ENCODE measurements around the gene TTPAL. TPM values are rescaled to one million over a fixed set of nuclear protein-coding genes. Genes with fewer than 3 reads are reported as not detected.

TTPAL gene
- total and polyA plus RNA-seq, 7 donors, result 1.2 to 8.4 (median 4.5) TPM

- no peaks in the 10 kb centered on the region for H3K9me3 ChIP-seq
- no peak overlapping the region for H3K27ac ChIP-seq
- TF ChIP-seq CTCF (IDR thresholded peaks at IDR 0.05), result no peak
- intact Hi-C loops (cut with DNase I), result no loop called here
- ATAC-seq, result no peak
- no peaks in the 10 kb centered on the region for H3K4me1 ChIP-seq
- H3K27me3 ChIP-seq (ENCODE audit: insufficient read depth in 3 of 3, low read length in 2 of 3), result no peaks in the 10 kb centered on the region
- H3K4me3 ChIP-seq, result no peak overlapping the region
- DNase-seq, result no peak
- 65 to 77% (median 67%) methylated on average over 6 of the region's 6 CpGs for WGBS, 3 donors
- peaks cover 0 to under 1% of the 10 kb centered on the region in 2 donors for H3K36me3 ChIP-seq (ENCODE audit: insufficient read depth in 1 of 2, low read depth in 1 of 2)
These were observed 14.4 kb upstream of the TTPAL start for GRCh38 chr20:44461142-44461802.

DNA sequence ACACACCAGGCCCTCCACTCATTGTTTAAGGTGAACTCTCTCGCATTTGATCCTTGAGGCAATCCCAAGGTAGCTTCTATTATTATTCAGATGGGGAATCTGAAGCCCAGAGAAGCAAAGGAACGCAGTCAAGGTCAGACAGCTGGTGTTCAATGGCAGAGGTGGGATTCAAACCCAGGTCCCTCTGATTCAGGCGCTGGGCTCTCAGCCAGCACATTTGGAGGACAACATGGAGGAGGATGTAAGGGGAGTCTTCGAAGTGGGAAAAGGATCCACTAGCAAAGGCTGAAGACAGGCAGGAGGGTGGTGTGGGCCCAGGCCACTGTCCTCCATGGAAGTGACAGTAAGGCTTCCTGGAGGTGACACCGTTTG lies 13.9 kb upstream of the TTPAL start:
- DNase-seq (no peak), ATAC-seq (no peak)
- 69 to 76% (median 69%) methylated on average over 5 of the region's 5 CpGs for WGBS, 3 donors
- TF ChIP-seq CTCF (IDR thresholded peaks at IDR 0.05), result no peak
- Histone ChIP-seq H3K36me3 (ENCODE audit: insufficient read depth in 1 of 2, low read depth in 1 of 2) (peaks cover 0 to 5% of the 10 kb centered on the region in 2 donors), H3K4me3 (no peak overlapping the region), H3K9me3 (no peaks in the 10 kb centered on the region), H3K27me3 (ENCODE audit: insufficient read depth in 3 of 3, low read length in 2 of 3) (no peaks in the 10 kb centered on the region), H3K27ac (no peak overlapping the region), H3K4me1 (no peaks in the 10 kb centered on the region)
- intact Hi-C loops (cut with DNase I), result no loop called here

GRCh38 chr20:44463466-44463865 lies 12.2 kb upstream of the TTPAL start:
- no peaks in the 10 kb centered on the region for H3K4me1 ChIP-seq
- no peaks in the 10 kb centered on the region for H3K27me3 ChIP-seq (ENCODE audit: insufficient read depth in 3 of 3, low read length in 2 of 3)
- DNase-seq, result no peak
- no peak overlapping the region for H3K4me3 ChIP-seq
- H3K27ac ChIP-seq, result no peak overlapping the region
- no peak for TF ChIP-seq CTCF (IDR thresholded peaks at IDR 0.05)
- intact Hi-C loops (cut with DNase I), result no loop called here
- WGBS, 3 donors, result 78 to 90% (median 79%) methylated on average over 5 of the region's 5 CpGs
- H3K9me3 ChIP-seq, result no peaks in the 10 kb centered on the region
- peaks cover 0 to 5% of the 10 kb centered on the region in 2 donors for H3K36me3 ChIP-seq (ENCODE audit: insufficient read depth in 1 of 2, low read depth in 1 of 2)
- no peak for ATAC-seq

DNA sequence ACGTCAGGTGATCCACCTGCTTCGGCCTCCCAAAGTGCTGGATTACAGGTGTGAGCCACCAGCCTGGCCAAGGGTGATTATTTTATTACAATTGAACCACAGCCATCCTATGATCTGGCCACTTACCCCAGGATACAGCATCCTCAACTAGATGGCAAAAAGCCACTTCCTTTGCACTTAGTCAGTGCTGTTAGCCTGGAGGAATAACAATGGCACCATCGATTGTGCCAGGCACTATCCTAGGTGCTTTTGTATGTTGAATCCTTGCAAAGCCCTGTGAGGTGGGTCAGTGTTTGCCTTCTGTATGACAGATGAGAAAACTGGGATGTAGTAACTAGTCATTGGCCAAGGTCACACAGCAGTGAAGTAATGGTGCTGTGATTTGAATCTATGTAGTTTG lies 11.2 kb upstream of the TTPAL start:
- ATAC-seq (no peak), DNase-seq (no peak)
- Histone ChIP-seq H3K36me3 (ENCODE audit: insufficient read depth in 1 of 2, low read depth in 1 of 2) (peaks cover 0 to 5% of the 10 kb centered on the region in 2 donors), H3K4me1 (no peaks in the 10 kb centered on the region), H3K27me3 (ENCODE audit: insufficient read depth in 3 of 3, low read length in 2 of 3) (no peaks in the 10 kb centered on the region), H3K4me3 (no peak overlapping the region), H3K27ac (no peak overlapping the region), H3K9me3 (no peaks in the 10 kb centered on the region)
- 85 to 88% (median 88%) methylated on average over 3 of the region's 3 CpGs for WGBS, 3 donors
- no peak for TF ChIP-seq CTCF (IDR thresholded peaks at IDR 0.05)
- intact Hi-C loops (cut with DNase I), result no loop called here

DNA sequence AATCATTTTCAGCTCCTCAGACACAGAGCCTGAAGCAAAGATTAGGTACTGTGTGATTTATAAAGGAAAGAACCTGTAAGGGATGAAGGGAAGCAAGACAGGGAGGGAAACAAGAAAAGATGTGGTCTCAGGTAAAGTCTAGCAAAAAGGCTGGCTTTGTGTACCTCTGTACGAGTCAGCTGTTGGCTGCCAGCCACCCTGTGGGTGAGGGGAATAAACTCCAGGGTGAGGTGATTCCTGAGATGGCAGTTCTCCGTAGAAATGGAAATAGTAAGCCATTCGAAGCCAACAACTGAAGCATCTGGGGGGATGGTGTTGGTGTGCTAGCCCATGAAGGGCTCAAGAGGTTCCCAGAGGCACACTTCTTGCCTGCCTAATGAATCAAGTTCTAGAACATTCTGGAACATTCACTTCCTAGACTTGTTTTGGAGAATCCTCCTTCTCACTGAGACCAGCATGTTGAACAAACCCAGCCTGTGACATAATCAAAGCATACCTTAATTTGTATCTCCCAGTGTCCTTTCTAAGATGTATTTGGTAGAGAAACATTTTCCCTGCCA lies 10.6 kb upstream of the TTPAL start:
- H3K36me3 ChIP-seq (ENCODE audit: insufficient read depth in 1 of 2, low read depth in 1 of 2), result peaks cover 0 to 5% of the 10 kb centered on the region in 2 donors
- intact Hi-C loops (cut with DNase I), result no loop called here
- H3K27ac ChIP-seq, result no peak overlapping the region
- no peak overlapping the region for H3K4me3 ChIP-seq
- ATAC-seq (no peak), DNase-seq (no peak)
- H3K27me3 ChIP-seq (ENCODE audit: insufficient read depth in 3 of 3, low read length in 2 of 3), result no peaks in the 10 kb centered on the region
- TF ChIP-seq CTCF (IDR thresholded peaks at IDR 0.05), result no peak
- H3K4me1 ChIP-seq, result no peaks in the 10 kb centered on the region
- WGBS, 3 donors, result 47 to 74% (median 49%) methylated on average over 3 of the region's 3 CpGs
- no peaks in the 10 kb centered on the region for H3K9me3 ChIP-seq

All from psoas muscle (tissue), 8 donors.